ENCODE data around the gene CCDC178.

DNA sequence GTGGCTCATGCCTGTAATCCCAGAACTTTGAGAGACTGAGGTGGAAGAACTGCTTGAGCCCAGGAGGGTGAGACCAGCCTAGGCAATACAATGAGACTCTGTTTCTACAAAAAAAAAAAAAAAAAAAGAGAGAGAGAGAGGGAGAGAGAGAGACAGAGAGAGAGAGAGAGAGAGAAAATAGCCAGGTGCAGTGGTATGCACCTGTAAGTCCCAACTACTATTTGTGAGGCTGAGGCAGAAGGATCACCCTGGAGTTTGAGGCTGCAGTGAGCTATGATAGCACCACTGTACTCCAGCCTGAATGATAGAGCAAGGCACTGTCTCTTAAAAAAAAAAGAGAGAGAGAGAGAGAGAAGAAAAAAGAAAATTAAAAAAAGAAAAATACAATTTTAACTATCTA, 245.7 kb downstream of the CCDC178 start:
- TF ChIP-seq CTCF (IDR thresholded peaks at IDR 0.05; ENCODE audit: poor library complexity) (no peak), EZH2phosphoT487 (IDR thresholded peaks at IDR 0.05; ENCODE audit: low read depth, severe bottlenecking, unreplicated experiment) (no peak)
